ENCODE results near the gene CDC42.
"Not testable (repeated sequence)": the region's sequence is repeated elsewhere in the genome, so short reads cannot be mapped to it uniquely, and the experiment has no call there.

The CDC42 gene

GRCh38 chr1:22088331-22088730, 35.8 kb downstream of the CDC42 start:
- no peak for TF ChIP-seq CTCF (IDR thresholded peaks at IDR 0.05; ENCODE audit: borderline replicate concordance, insufficient read depth, low read depth, low read length)
- no peak overlapping the region for H3K4me3 ChIP-seq (ENCODE audit: low read depth, low read length)

GRCh38 chr1:22089134-22089571, 36.6 kb downstream of the CDC42 start:
- no peak for TF ChIP-seq CTCF (IDR thresholded peaks at IDR 0.05; ENCODE audit: borderline replicate concordance, insufficient read depth, low read depth, low read length)

GRCh38 chr1:22089787-22090186, 37.3 kb downstream of the CDC42 start:
- no peak overlapping the region for H3K4me3 ChIP-seq (ENCODE audit: low read depth, low read length)

More at GRCh38 chr1:22089134-22089571, 36.6 kb downstream of the CDC42 start:
- no peak overlapping the region for H3K4me3 ChIP-seq (ENCODE audit: low read depth, low read length)

GRCh38 chr1:22090867-22091266, 38.4 kb downstream of the CDC42 start:
- no peak overlapping the region for H3K4me3 ChIP-seq (ENCODE audit: low read depth, low read length)
- TF ChIP-seq CTCF (IDR thresholded peaks at IDR 0.05; ENCODE audit: borderline replicate concordance, insufficient read depth, low read depth, low read length), result no peak

More at GRCh38 chr1:22089787-22090186, 37.3 kb downstream of the CDC42 start:
- TF ChIP-seq CTCF (IDR thresholded peaks at IDR 0.05; ENCODE audit: borderline replicate concordance, insufficient read depth, low read depth, low read length), result no peak

GRCh38 chr1:22092026-22092768, 39.7 kb downstream of the CDC42 start:
- H3K4me3 ChIP-seq (ENCODE audit: low read depth, low read length), result not testable (repeated sequence)

- H3K4me3 ChIP-seq (ENCODE audit: low read depth, low read length), result no peak overlapping the region
- no peak for TF ChIP-seq CTCF (IDR thresholded peaks at IDR 0.05; ENCODE audit: borderline replicate concordance, insufficient read depth, low read depth, low read length)
Observed at GRCh38 chr1:22093513-22093912, 41.0 kb downstream of the CDC42 start.

- H3K4me3 ChIP-seq (ENCODE audit: low read depth, low read length), result no peak overlapping the region
- no peak for TF ChIP-seq CTCF (IDR thresholded peaks at IDR 0.05; ENCODE audit: borderline replicate concordance, insufficient read depth, low read depth, low read length)
Observed at GRCh38 chr1:22096036-22096435, 43.5 kb downstream of the CDC42 start.
